Parathyroid adenoma (tissue), 2 donors: ENCODE results near the gene TIMM22.
"Not testable (repeated sequence)": the region's sequence is repeated elsewhere in the genome, so short reads cannot be mapped to it uniquely, and the experiment has no call there.

ENCODE experiments used
- H2AFZ ChIP-seq: fragments of 300-600 bp; sonication (generic); one replicate; pipeline ENCODE4 v1.7.0; 2017; ENCODE audit warnings: antibody characterized with exemption, mild to moderate bottlenecking
- H3K27ac ChIP-seq: fragments of 300-600 bp; sonication (generic); one replicate; pipeline ENCODE4 v1.7.0; 2017
- H3K27me3 ChIP-seq: fragments of 300-600 bp; sonication (generic); one replicate; pipeline ENCODE4 v1.7.0; 2017; ENCODE audit warnings: low read length; ENCODE audit not compliant: control insufficient read depth, insufficient read depth
- H3K36me3 ChIP-seq: fragments of 300-600 bp; sonication (generic); one replicate; pipeline ENCODE4 v1.7.0; 2017; ENCODE audit warnings: low read length; ENCODE audit not compliant: control insufficient read depth, insufficient read depth
- H3K4me1 ChIP-seq: fragments of 300-600 bp; sonication (generic); one replicate; pipeline ENCODE4 v1.7.0; 2017; ENCODE audit warnings: control low read depth
- H3K4me2 ChIP-seq: fragments of 300-600 bp; sonication (generic); one replicate; pipeline ENCODE4 v1.7.0; 2017; ENCODE audit warnings: low read length
- H3K4me3 ChIP-seq: fragments of 300-600 bp; sonication (generic); one replicate; pipeline ENCODE4 v1.7.0; 2017; ENCODE audit warnings: low read depth, low read length
- H3K79me2 ChIP-seq: fragments of 300-600 bp; sonication (generic); one replicate; pipeline ENCODE4 v1.7.0; 2017; ENCODE audit warnings: control low read depth
- H3K9ac ChIP-seq: fragments of 300-600 bp; sonication (generic); one replicate; pipeline ENCODE4 v1.7.0; 2017; ENCODE audit warnings: mild to moderate bottlenecking
- H3K9me3 ChIP-seq: fragments of 300-600 bp; sonication (generic); one replicate; pipeline ENCODE4 v1.7.0; 2017; ENCODE audit warnings: low read length; ENCODE audit not compliant: control insufficient read depth
- TF ChIP-seq, protein P1 (sequence below): fragments of 300-600 bp; sonication (generic); IDR thresholded peaks from one replicate; pipeline ENCODE4 v1.7.0; 2017; ENCODE audit warnings: antibody characterized with exemption, mild to moderate bottlenecking
- donor health status: primary hyperparathyroidism.

Gene TIMM22

DNA sequence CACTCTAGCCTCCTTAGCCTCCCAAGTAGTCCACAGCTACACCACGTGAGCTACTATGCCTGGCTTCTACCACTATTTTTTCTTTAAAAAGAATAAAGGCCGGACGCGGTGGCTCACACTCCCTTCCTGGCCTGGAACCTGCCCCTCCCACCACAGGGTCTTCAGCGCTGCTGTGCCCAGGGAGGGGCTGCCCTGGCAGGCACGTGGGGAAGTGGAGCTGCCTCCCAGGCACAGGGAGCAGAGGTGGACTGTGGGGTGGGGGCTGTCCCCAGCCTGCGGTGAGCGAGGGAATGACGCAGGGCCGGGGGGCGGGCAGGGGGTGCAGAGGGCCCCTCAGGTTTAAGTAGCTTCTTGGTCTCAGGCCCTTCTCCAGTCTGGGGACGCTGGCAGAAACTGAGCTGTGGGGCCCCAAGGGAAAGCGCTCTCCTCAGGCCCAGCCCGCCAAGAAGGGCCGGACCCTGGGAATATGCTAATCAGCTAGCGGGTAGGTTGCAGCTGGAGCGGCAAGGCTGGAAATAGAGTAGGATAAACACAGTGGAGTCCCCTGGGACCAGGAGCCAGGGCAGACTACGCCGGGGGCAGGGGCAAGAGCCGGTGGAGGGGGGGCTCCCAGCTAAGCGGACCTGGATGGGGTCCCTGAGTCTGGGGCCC, 46.8 kb downstream of the TIMM22 start:
- Histone ChIP-seq H3K79me2 (peaks cover 20% of the 10 kb centered on the region), H3K9ac (no peak overlapping the region), H2AFZ (no peak overlapping the region), H3K36me3 (no peaks in the 10 kb centered on the region), H3K9me3 (no peaks in the 10 kb centered on the region), H3K4me1 (no peaks in the 10 kb centered on the region), H3K4me3 (no peak overlapping the region), H3K27me3 (no peaks in the 10 kb centered on the region), H3K4me2 (no peak overlapping the region), H3K27ac (no peak overlapping the region)
- TF ChIP-seq, protein P1, sequence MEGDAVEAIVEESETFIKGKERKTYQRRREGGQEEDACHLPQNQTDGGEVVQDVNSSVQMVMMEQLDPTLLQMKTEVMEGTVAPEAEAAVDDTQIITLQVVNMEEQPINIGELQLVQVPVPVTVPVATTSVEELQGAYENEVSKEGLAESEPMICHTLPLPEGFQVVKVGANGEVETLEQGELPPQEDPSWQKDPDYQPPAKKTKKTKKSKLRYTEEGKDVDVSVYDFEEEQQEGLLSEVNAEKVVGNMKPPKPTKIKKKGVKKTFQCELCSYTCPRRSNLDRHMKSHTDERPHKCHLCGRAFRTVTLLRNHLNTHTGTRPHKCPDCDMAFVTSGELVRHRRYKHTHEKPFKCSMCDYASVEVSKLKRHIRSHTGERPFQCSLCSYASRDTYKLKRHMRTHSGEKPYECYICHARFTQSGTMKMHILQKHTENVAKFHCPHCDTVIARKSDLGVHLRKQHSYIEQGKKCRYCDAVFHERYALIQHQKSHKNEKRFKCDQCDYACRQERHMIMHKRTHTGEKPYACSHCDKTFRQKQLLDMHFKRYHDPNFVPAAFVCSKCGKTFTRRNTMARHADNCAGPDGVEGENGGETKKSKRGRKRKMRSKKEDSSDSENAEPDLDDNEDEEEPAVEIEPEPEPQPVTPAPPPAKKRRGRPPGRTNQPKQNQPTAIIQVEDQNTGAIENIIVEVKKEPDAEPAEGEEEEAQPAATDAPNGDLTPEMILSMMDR, result no peak

DNA sequence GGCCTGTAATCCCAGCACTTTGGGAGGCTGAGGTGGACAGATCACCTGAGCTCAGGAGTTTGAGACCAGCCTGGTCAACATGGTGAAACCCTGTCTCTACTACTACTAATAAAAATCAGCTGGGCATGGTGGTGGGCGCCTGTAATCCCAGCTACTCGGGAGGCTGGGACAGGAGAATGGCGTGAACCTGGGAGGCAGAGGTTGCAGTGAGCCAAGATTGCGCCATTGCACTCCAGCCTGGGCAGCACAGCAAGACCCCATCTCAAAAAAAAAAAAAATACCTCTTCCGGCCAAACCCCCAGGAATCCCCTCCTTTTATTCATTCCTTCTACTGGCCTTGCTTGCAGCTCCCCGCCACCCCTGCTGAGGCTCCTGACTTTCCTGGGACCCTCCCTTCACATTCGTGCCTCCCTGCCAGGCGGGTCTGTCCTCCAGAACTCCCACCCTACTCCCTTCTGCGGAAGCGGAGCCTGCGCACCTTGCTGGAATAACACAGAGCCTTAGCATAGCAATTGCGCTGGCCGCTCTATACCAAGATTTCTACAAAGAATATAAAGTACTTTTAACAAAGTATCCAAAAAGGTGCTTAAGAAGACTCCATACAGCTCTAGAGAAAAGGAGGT, 47.6 kb downstream of the TIMM22 start:
- peaks cover 19% of the 10 kb centered on the region for H3K79me2 ChIP-seq
- H3K4me2 ChIP-seq, H3K4me3 ChIP-seq, H3K27ac ChIP-seq, H3K27me3 ChIP-seq, H2AFZ ChIP-seq, H3K9me3 ChIP-seq, H3K36me3 ChIP-seq, H3K4me1 ChIP-seq, H3K9ac ChIP-seq: not testable (repeated sequence)

DNA sequence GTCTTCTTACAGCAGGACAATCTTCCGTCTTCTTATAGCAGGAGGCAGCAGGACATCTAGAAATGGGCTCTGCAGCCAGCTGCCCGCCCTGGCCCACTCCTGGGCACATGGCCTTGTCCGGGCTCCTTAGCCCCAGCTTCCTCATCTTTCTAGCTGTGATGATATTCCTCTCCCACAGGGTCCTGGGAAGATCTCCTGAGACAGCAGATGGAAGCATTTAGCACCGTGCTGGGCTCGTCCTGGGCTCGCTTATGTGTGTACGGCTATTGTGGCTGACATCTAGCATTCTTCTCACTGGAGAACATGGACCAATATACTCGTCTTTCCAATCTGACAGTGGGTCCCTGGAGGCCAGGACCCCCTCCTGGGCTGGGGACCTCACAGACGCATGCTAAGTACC, 48.5 kb downstream of the TIMM22 start:
- H3K27ac ChIP-seq, result no peak overlapping the region
- no peak overlapping the region for H3K4me2 ChIP-seq
- H3K27me3 ChIP-seq, result no peaks in the 10 kb centered on the region
- H3K36me3 ChIP-seq, result no peaks in the 10 kb centered on the region
- TF ChIP-seq, protein P1, result no peak
- no peaks in the 10 kb centered on the region for H3K9me3 ChIP-seq
- H2AFZ ChIP-seq, result no peak overlapping the region
- no peaks in the 10 kb centered on the region for H3K4me1 ChIP-seq
- H3K79me2 ChIP-seq, result peaks cover 13% of the 10 kb centered on the region
- no peak overlapping the region for H3K9ac ChIP-seq
- H3K4me3 ChIP-seq, result no peak overlapping the region

DNA sequence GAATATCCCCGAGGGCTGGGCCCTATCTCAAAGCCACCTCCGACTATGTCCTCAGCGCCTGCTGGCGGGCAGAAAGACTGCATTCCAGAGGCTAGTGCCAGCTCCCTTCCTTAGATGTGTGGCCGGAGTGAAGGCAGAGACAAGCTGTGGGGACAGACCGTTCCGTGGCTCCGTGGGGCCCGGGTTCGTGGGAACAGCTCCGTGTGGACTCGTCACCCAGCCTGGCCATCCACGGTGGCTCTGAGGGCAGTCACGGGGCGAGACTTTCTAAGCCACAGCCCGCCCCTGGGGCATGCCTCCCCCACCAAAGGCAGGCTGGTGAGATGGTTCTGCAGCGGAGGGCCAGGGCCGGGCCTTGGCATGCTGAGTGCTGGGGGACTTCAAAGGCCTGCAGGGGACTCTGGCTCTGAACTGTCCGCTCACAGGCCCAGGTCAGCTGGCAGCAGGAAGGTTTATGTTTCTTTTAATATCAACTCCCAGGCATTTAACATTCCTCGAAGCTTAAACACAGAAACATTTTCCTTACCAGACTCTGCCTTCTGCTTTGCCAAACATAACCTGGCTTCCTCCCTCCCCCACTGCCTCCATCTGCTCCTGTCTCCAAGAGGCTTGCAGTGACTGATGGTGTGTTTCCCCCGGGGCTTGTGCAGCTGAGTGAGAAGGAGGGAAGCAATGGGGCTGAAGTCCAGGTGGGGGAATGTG, 50.4 kb downstream of the TIMM22 start:
- H3K4me2 ChIP-seq, result no peak overlapping the region
- no peaks in the 10 kb centered on the region for H3K4me1 ChIP-seq
- H3K9ac ChIP-seq, result no peak overlapping the region
- H3K36me3 ChIP-seq, result no peaks in the 10 kb centered on the region
- no peaks in the 10 kb centered on the region for H3K27me3 ChIP-seq
- H3K27ac ChIP-seq, result no peak overlapping the region
- H3K79me2 ChIP-seq, result peaks cover 2% of the 10 kb centered on the region
- H2AFZ ChIP-seq, result no peak overlapping the region
- no peak overlapping the region for H3K4me3 ChIP-seq
- no peaks in the 10 kb centered on the region for H3K9me3 ChIP-seq
- TF ChIP-seq, protein P1, result no peak

DNA sequence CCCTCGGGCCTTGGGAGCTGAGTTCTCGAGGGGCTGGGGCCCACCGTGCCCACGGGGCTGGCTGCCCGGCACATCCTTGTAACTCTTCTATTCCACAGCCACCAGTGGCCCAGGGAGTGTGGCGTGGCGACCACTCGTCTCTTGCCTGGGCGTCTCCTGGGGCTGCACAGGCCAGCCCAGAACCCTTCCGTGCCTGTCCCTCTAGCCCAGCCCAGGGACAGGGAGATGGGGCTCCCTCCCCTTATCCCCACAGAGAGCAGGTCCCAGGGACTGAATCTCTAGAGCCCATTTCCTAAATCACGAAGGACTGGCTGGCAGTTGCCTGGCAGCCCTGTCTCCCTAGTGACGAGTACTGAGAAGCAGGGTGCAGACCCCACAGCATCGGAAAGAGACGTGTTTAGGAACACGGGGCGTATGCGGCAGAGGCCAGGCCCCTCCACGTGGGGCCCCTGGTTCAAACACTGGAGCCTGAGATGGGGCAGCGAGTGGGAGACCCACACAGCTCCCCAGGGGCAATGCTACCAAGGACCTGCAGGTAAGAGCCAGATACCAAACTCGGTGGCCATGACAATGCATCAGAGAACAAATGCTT, 51.0 kb downstream of the TIMM22 start:
- TF ChIP-seq, protein P1, result no peak
- no peak overlapping the region for H2AFZ ChIP-seq
- H3K27ac ChIP-seq, result no peak overlapping the region
- H3K36me3 ChIP-seq, result no peaks in the 10 kb centered on the region
- H3K4me1 ChIP-seq, result no peaks in the 10 kb centered on the region
- peaks cover 2% of the 10 kb centered on the region for H3K79me2 ChIP-seq
- H3K4me2 ChIP-seq, result no peak overlapping the region
- H3K9ac ChIP-seq, result no peak overlapping the region
- H3K27me3 ChIP-seq, result no peaks in the 10 kb centered on the region
- H3K4me3 ChIP-seq, result no peak overlapping the region
- no peaks in the 10 kb centered on the region for H3K9me3 ChIP-seq

DNA sequence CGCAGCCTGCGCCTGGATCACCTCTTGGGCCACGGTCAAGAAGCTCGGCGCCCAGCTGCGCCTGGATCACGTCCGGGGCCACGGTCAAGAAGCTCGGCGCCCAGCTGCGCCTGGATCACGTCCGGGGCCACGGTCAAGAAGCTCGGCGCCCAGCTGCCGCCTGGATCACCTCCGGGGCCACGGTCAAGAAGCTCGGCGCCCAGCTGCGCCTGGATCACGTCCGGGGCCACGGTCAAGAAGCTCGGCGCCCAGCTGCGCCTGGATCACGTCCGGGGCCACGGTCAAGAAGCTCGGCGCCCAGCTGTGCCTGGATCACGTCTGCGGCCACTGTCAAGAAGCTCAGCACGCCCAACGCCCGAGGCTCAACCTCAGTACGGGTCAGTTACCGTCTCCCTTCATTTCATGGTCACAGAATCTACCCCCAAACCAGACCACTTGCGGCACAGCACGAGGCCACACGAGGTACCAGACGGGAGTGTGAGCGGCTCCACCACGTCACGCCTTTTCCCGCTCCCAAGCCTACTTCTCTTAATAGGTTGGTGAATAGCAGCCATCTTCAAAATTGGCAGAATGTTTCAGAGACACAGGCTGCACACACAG, 51.7 kb downstream of the TIMM22 start:
- not testable (repeated sequence) for H3K4me2 ChIP-seq, H3K27ac ChIP-seq, H3K79me2 ChIP-seq, H3K9ac ChIP-seq, H2AFZ ChIP-seq, H3K9me3 ChIP-seq, H3K4me3 ChIP-seq, H3K36me3 ChIP-seq, H3K27me3 ChIP-seq, H3K4me1 ChIP-seq
